LNCAP (cell line): Measurements from ENCODE around the gene HS6ST1.

Experiments used
- TF ChIP-seq, protein P1 (sequence below): fragments of 450-650 bp; IDR thresholded peaks from 2 replicates; pipeline ENCODE4 v1.5.1; 2017; ENCODE audit warnings: mild to moderate bottlenecking

The HS6ST1 gene

GRCh38 chr2:128245813-128246212 is 72.9 kb downstream of the HS6ST1 start:
- TF ChIP-seq, protein P1, sequence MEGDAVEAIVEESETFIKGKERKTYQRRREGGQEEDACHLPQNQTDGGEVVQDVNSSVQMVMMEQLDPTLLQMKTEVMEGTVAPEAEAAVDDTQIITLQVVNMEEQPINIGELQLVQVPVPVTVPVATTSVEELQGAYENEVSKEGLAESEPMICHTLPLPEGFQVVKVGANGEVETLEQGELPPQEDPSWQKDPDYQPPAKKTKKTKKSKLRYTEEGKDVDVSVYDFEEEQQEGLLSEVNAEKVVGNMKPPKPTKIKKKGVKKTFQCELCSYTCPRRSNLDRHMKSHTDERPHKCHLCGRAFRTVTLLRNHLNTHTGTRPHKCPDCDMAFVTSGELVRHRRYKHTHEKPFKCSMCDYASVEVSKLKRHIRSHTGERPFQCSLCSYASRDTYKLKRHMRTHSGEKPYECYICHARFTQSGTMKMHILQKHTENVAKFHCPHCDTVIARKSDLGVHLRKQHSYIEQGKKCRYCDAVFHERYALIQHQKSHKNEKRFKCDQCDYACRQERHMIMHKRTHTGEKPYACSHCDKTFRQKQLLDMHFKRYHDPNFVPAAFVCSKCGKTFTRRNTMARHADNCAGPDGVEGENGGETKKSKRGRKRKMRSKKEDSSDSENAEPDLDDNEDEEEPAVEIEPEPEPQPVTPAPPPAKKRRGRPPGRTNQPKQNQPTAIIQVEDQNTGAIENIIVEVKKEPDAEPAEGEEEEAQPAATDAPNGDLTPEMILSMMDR, result no peak

- TF ChIP-seq, protein P1, result no peak
These were observed 76.8 kb downstream of the HS6ST1 start for GRCh38 chr2:128241896-128242295.

DNA sequence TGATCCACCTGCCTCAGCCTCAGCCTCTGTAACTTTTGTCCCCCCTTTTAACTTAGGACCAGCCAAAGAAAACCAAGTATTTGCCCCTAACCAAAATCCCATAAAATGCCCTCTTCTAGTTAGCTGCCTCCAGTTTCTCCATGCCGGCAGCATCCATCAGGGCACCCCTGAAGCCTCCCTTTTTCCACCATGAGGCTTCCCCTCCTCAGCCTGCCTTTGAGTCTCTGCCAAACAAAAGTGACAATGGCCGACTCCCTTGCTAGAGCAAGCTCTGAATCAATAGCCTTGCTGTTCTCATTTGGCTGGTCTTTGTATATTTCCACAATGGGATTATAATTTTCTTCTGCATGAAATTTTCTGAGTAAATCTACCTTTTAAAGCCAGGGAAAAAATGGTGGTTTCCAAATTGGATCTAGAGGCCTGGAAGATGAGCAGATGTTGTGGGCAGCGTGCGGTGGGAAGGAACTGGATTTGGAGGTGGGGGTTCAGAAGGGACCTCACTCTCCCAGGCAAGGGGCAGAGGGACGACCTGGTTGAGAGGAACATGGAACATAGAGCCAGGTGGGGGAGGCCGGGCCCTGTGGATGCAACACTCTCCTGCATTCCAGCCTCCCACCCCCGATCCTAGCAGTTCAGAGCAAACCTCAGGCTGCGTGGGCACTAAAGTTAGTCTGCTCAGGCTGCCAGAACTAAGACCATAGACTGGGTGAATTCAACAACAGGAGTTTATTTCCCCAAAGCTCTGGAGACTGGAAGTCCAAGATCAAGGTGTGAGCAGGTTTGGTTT is 80.6 kb downstream of the HS6ST1 start:
- TF ChIP-seq, protein P1, result no peak

- TF ChIP-seq, protein P1, result no peak
These were observed 81.6 kb downstream of the HS6ST1 start for GRCh38 chr2:128237081-128237534.

- TF ChIP-seq, protein P1, result no peak
These were observed 82.1 kb downstream of the HS6ST1 start for GRCh38 chr2:128236491-128237035.

GRCh38 chr2:128235581-128235980 is 83.1 kb downstream of the HS6ST1 start:
- TF ChIP-seq, protein P1, result no peak

DNA sequence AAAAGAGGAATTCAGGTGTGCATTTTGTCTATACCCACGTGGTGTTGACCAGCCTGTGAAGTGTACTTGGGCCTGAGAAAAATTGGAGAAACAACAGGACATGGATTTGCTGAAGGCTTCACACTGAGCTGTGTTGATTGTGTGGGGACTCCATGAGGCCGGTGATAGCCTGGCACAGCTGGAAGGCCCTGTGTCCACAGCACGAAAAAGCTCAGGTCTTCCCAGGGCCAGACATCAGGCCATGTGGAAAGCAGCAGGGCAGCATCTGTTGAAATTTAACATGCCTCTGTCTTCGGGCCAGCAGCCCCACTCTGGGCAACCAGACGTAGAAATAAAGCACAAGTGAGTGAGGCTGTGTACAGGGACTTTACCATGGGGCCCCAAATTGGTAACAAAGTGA is 84.1 kb downstream of the HS6ST1 start:
- TF ChIP-seq, protein P1, result no peak
